UCSD-AML1 (cell line): ENCODE results near the gene ADGRD2.

Source experiments
- DNase-seq: peaks from one replicate; lab custom pipeline; 2025; ENCODE audit not compliant: unreplicated experiment; lab: John Stamatoyannopoulos, UW

Gene ADGRD2

DNA sequence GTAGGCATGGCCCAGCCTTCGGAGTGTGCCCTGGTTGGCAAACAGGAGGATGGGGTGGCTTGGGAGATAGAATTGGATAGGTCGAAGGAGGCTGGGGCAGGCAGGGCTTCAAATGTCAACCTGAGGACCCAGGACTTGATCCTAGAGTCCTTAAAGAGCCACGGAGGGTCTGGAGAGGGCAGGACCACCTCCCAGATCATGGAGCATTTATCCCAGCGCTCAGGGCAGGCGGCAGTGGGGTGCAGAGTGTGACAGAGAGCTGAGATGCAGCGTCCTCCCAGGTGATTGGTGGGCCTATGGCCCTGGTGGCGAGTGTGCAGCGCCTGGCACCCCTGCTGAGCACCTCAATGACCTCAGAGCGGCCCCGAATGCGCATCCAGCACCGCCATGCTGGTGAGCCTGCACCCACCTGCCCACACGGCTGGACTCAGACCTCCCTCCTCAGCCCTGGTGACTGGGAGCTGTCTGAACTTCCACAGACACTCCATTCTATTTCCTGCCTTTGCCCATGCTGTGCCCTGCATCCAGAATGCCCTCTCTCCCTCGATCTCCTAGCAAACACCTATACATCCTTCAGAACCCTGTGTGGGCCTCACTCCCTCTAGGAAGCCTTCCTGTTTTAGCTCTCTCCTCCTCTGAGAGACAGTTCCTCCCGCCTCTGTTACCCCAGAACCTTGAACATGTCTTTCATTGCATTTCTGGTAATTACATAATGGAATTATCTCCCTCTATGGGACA is 6.3 kb downstream of the ADGRD2 start:
- DNase-seq: no peak

DNA sequence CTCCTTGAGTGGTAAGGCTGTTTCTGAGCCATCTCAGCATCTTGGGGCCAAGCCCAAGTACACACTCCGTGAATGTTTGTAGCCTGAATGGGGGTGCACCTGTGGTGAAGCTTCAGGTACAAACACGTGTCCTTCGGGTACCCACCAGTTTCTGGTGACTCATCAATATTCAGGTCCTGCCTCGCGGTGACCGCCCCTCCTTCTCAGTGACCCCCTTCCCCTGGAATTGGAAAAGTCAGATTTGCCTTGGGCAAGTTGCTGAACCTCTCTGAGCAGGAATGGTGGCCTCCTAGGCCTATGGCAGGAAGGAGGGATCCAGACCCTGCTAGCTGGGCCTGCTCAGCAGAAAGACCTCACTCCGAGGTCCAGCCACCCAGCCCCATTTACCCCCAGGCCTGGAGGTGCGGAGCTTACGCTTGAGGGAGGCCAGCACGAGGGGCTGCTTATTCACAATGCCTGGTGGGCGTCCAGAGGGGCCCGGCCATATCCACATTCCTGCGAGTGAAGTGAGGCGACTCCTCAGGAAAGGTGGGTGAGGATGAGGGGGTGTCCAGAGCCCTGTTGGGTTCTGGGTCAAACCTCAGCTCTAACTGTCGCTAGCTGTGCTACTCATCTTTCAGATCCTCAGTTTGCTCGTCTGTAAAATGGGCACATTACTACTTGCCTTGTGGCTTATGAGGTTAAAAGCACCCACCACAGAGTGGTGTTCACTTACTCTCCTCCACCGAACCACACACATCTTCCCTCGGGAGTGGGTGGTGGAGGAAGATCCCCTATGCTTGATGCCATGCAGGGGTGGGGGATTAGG is 7.0 kb downstream of the ADGRD2 start:
- DNase-seq: no peak

GRCh38 chr9:124457887-124458431 is 7.7 kb downstream of the ADGRD2 start:
- DNase-seq: no peak

DNA sequence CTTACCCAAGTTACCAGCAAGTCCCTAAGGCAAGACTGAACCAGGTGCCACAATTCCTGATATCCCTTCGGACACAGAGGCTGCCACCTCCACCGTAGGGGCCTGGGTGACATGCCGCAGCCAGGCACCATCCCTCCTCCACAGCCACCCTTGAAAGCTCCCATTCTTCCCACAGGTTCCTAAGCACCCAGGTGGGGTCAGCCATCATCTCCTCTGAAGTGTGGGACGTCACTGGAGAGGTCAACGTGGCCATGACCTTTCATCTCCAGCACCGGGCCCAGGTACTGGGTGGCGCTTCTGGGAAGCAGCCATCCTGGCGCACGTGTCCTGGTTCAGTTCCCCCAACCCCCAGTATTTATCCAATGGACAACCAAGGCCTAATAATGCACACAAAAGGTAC is 8.2 kb downstream of the ADGRD2 start:
- DNase-seq: no peak

GRCh38 chr9:124462739-124463138 is 12.5 kb downstream of the ADGRD2 start:
- no peak for DNase-seq

- no peak for DNase-seq
Observed at GRCh38 chr9:124465736-124466135, 15.5 kb downstream of the ADGRD2 start.

DNA sequence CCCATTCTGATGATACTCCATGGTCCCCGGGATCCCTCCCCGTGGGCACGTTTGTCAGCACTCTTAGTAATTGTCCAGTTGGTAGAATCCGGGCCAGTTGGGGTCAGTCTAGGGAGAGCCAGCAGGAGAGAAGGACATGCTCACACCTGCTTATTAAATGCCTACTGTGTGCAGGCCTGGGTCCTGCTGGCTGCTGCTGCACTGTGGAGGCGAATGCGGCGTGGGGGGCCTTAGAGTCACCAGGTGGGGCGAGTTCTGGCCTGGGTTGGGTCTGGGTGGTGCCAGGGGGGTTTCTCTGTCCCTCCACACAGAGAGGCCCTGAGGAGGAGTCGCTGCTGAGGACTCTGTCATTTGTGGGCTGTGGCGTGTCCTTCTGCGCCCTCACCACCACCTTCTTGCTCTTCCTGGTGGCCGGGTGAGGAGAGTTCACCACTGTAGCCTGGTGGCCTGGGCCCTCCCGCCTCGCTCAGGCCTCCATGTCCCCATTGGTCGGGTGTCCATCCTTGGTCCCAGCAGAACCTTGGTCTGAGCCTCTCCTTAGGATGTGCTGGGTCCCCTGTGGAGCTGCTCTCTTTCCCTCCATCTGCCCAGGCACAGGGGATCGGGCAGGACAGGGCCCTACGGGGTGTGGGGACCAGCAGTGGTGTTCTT is 17.3 kb downstream of the ADGRD2 start:
- DNase-seq: no peak

DNA sequence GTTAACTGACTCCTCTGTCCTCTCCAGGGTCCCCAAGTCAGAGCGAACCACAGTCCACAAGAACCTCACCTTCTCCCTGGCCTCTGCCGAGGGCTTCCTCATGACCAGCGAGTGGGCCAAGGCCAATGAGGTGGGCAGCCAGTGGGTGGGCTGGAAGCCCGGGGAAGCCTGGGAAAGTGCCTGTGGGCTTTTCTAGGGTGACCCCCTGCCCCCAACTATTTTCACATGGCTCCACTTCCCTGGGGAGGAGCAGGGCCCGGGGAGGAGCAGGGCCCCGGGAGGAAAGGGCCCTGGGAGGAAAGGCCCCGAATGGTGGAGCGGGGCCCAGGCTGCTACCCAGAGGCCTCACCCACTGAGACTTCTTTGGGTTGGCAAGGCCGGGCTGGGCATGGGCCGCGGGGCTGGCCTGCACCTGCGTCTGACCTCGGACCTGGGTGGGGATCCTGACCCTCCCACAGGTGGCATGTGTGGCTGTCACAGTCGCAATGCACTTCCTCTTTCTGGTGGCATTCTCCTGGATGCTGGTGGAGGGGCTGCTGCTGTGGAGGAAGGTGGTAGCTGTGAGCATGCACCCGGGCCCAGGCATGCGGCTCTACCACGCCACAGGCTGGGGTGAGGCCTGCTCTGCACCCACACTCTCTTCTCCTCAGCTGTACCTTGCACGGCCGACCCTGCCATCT is 17.9 kb downstream of the ADGRD2 start:
- DNase-seq: peak; percentile 23

- DNase-seq: no peak
Observed at GRCh38 chr9:124469011-124469832, 19.0 kb downstream of the ADGRD2 start.

- DNase-seq: no peak
Observed at GRCh38 chr9:124470306-124470705, 20.1 kb downstream of the ADGRD2 start.

DNA sequence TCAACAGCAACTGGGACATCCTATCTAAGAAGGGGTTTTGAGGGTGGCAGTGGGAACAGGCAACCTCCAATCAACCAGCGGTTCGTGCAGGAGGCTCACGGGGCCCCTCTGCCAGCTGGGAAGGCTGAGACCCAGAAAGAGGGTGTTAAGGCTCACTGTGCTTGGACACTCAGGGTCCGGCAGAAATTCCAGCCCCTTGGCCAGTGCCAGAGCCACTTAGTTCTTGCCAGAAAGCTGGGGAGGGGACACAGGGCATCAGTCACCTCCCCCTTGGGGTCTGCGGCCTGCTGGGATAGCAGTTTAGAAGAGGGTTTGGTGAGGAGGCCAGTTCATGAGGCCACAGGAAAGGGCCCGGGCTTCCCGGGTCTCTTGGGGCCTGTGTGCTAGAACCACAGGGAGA is 20.5 kb downstream of the ADGRD2 start:
- DNase-seq: no peak

DNA sequence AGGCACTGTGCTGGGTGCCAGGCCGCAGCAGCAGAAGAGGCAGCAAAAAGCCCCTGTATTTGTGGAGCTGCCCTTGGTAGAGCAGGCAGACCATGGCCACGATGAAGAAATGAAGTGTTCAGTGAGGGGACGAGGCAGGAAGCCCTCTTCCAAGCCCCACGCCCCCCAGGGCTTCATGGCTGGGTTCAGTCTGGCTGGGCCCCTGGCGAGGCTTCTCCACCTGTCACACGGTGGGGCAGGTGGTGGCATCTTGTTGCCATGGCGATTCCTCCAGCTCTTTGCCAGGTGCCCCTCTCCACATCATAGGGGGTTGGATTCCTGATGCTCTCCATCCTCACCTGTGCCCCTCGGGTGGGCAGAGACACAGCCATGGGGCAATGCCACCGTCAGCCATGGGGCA is 21.5 kb downstream of the ADGRD2 start:
- DNase-seq: no peak

DNA sequence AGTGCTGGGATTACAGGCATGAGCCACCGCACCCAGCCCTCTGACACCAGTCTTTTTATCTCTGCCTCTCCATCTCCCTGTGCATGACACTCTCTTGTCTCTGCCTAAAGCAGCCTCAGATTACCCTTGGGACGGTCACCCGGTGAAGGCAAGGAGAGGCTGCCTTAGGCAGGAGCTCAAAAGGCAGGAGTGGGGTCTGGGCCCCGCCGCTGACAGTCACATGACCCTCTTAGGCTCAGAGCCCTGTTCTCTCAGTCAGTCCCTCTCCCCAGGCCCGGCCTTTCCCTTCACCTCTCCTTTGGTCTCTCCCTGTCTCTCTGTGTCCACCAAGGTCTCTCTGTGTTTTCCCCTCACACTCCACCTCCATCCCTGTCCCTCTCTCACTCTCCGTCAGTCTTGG is 22.5 kb downstream of the ADGRD2 start:
- no peak for DNase-seq

DNA sequence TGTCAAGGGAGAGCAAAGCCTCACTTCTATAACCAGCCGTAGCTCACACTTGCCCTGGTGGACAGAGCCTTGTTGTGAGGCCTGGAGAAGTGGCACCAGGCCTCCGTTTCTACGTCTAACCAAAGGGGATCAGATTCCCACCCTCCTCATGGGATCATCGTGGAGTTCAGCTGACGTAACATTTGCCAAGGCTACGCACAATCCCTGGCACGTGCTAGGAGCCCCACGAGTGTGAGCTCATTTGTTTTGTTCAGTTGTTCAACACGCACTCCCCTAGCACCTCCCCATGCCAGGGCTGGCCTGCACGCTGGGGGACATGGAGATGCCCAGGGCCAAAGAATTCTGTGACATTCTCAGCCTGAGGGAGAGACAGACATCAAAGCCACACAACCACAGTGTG is 23.1 kb downstream of the ADGRD2 start:
- DNase-seq: no peak

GRCh38 chr9:124474151-124474550 is 23.9 kb downstream of the ADGRD2 start:
- DNase-seq: no peak

DNA sequence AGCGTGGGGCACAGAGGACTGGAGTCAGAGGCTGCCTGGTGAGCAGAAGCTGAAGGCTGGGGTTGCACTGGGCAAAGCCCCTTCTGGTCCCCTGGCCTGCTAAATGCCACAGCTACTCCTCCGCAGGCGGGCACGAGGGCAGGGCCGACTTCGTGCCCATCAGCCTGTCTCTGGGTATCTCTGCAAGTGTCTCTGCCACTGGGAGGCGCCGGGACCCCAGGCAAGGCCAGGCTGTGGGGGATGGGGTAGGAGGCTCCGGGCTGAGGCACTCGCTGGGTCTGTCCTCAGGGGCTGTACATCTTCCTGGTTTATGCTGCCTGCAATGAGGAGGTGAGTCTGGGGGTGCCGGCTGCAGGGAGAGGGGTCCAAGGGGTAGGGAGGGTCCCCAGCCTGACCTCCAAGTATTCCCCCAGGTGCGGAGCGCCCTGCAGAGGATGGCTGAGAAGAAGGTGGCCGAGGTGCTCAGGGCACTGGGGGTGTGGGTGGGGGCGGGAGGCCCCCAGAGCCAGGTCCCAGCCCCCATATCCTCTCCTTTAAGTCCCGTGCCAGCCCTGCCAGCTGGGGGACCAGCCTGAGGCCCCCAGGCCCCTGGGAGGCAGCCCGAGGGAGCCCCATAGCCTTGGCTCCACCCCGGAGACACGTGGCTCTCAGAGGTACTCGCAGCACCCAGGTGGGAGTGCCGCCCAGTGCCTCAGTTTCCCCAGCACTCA is 25.1 kb downstream of the ADGRD2 start:
- DNase-seq: peak; percentile 57

GRCh38 chr9:124475868-124476690 is 25.8 kb downstream of the ADGRD2 start:
- DNase-seq: peak; percentile 39

DNA sequence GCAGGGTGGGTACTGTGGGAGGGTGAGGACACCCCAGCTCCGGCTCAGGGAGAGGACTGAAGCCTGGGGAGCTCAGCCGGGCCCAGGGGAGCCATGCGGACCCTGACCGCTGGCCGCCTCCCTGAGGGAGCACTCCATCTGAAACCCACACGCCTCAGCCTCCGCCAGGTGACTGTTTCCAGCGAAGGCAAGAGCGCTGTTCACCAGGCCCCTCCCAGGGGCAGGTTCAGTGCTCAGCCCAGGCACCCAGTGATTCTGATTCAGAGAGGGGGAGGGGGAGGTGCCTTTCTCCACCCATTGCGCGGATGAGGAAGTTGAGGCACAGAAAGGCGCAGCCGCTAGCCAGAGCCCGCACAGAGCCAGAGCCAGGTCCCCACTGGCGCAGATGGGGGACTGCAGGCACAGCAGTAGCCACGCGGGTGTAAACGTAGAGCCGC is 27.0 kb downstream of the ADGRD2 start:
- no peak for DNase-seq
